HepG2 (cell line): ENCODE measurements around the gene RPF1. TPM values are rescaled to one million over a fixed set of nuclear protein-coding genes. Genes with fewer than 3 reads are reported as not detected.

Experiments
- ATRX ChIP-seq: sonication (generic); formaldehyde crosslinking; IDR thresholded peaks from 2 replicates; pipeline ENCODE4 v1.4.0; 2020; ENCODE audit warnings: missing genetic modification reagents, borderline replicate concordance
- ETV6 ChIP-seq: sonication (generic); formaldehyde crosslinking; conservative IDR thresholded peaks from 2 replicates; pipeline ENCODE4 v1.4.0; 2020; ENCODE audit warnings: missing genetic modification reagents
- HNRNPLL ChIP-seq: fragments of 200-400 bp; formaldehyde crosslinking; IDR thresholded peaks from 2 replicates; pipeline ENCODE4 v1.6.1; 2017; ENCODE audit warnings: mild to moderate bottlenecking, low read depth, low read length; ENCODE audit not compliant: poor library complexity, severe bottlenecking
- HOXA5 ChIP-seq: sonication (generic); formaldehyde crosslinking; IDR thresholded peaks from 2 replicates; pipeline ENCODE4 v1.4.0; 2020; ENCODE audit warnings: missing genetic modification reagents
- IKZF1 ChIP-seq: fragments of 450-650 bp; IDR thresholded peaks from 2 replicates; pipeline ENCODE4 v1.7.1; 2016
- IKZF4 ChIP-seq: sonication (generic); formaldehyde crosslinking; IDR thresholded peaks from 2 replicates; pipeline ENCODE4 v1.5.1; 2020; ENCODE audit warnings: borderline replicate concordance, mild to moderate bottlenecking, low read depth, missing genetic modification reagents; ENCODE audit errors: not compliant biosample characterization
- KDM3A ChIP-seq: IDR thresholded peaks from 2 replicates; pipeline ENCODE4 v1.6.1; 2018; ENCODE audit warnings: low read depth, missing compliant biosample characterization
- KMT2A ChIP-seq: sonication (generic); formaldehyde crosslinking; IDR thresholded peaks from 2 replicates; pipeline ENCODE4 v1.4.0; 2020; ENCODE audit warnings: missing genetic modification reagents
- MAFK ChIP-seq, 2 experiments: IDR thresholded peaks in 1 of 2; conservative IDR thresholded peaks in 1 of 2; 2 replicates each; pipeline ENCODE4 v1.6.1; 2011; ENCODE audit warnings: improper control_type of control experiment in 2 of 2, low read length in 2 of 2
- MED13 ChIP-seq: sonication (generic); formaldehyde crosslinking; IDR thresholded peaks from 2 replicates; pipeline ENCODE4 v1.5.0; 2020; ENCODE audit warnings: missing genetic modification reagents
- MEF2D ChIP-seq: sonication (generic); formaldehyde crosslinking; IDR thresholded peaks from 2 replicates; pipeline ENCODE4 v1.5.1; 2020; ENCODE audit warnings: mild to moderate bottlenecking, missing genetic modification reagents
- MIER2 ChIP-seq: IDR thresholded peaks from 2 replicates; pipeline ENCODE4 v1.6.1; 2016; ENCODE audit warnings: missing biosample characterization, missing genetic modification reagents
- NR2F2 ChIP-seq: IDR thresholded peaks from 2 replicates; pipeline ENCODE4 v1.6.1; 2012; ENCODE audit warnings: low read depth, inconsistent platforms, borderline replicate concordance
- PHF20 ChIP-seq: sonication (generic); formaldehyde crosslinking; IDR thresholded peaks from 2 replicates; pipeline ENCODE4 v1.5.0; 2020; ENCODE audit warnings: mild to moderate bottlenecking, missing genetic modification reagents
- REL ChIP-seq: sonication (generic); formaldehyde crosslinking; conservative IDR thresholded peaks from 2 replicates; pipeline ENCODE4 v1.8.0; 2022; ENCODE audit warnings: mild to moderate bottlenecking, missing genetic modification reagents, moderate library complexity
- RFX1 ChIP-seq: fragments of 450-650 bp; IDR thresholded peaks from 2 replicates; pipeline ENCODE4 v1.6.1; 2017
- SIN3B ChIP-seq: fragments of 150-350 bp; IDR thresholded peaks from 2 replicates; pipeline ENCODE4 v1.6.1; 2014; ENCODE audit warnings: low read length
- SMAD1 ChIP-seq: sonication (generic); formaldehyde crosslinking; IDR thresholded peaks from 2 replicates; pipeline ENCODE4 v1.4.0; 2020; ENCODE audit warnings: missing genetic modification reagents, low read depth, mild to moderate bottlenecking, borderline replicate concordance
- SP140L ChIP-seq: sonication (generic); formaldehyde crosslinking; IDR thresholded peaks from 2 replicates; pipeline ENCODE4 v1.4.0; 2020; ENCODE audit warnings: missing genetic modification reagents, borderline replicate concordance
- SRY ChIP-seq: sonication (generic); formaldehyde crosslinking; IDR thresholded peaks from 2 replicates; pipeline ENCODE4 v1.8.0; 2022; ENCODE audit warnings: mild to moderate bottlenecking, missing genetic modification reagents
- TBP ChIP-seq: sonication (generic); formaldehyde crosslinking; IDR thresholded peaks from 2 replicates; pipeline ENCODE4 v1.5.0; 2020; ENCODE audit warnings: missing genetic modification reagents
- ZFAT ChIP-seq: sonication (generic); formaldehyde crosslinking; conservative IDR thresholded peaks from 2 replicates; pipeline ENCODE4 v1.8.1; 2023; ENCODE audit warnings: missing genetic modification reagents, inconsistent platforms
- ZNF383 ChIP-seq: sonication (generic); formaldehyde crosslinking; IDR thresholded peaks from 2 replicates; pipeline ENCODE4 v1.4.0; 2020; ENCODE audit warnings: missing genetic modification reagents, mild to moderate bottlenecking, borderline replicate concordance
- ZNF431 ChIP-seq: sonication (generic); formaldehyde crosslinking; IDR thresholded peaks from 2 replicates; pipeline ENCODE4 v1.9.0; 2022; ENCODE audit warnings: missing genetic modification reagents, low read depth, mild to moderate bottlenecking, borderline replicate concordance
- ZNF460 ChIP-seq: sonication (generic); formaldehyde crosslinking; IDR thresholded peaks from 2 replicates; pipeline ENCODE4 v1.5.1; 2020; ENCODE audit warnings: missing genetic modification reagents, mild to moderate bottlenecking, borderline replicate concordance
- ZNF496 ChIP-seq: sonication (generic); formaldehyde crosslinking; IDR thresholded peaks from 2 replicates; pipeline ENCODE4 v1.8.1; 2023; ENCODE audit warnings: mild to moderate bottlenecking, moderate library complexity, missing genetic modification reagents; ENCODE audit not compliant: insufficient replicate concordance
- ZNF557 ChIP-seq: sonication (generic); formaldehyde crosslinking; IDR thresholded peaks from 2 replicates; pipeline ENCODE4 v1.4.0; 2020; ENCODE audit warnings: missing genetic modification reagents
- ZSCAN12 ChIP-seq: sonication (generic); formaldehyde crosslinking; IDR thresholded peaks from 2 replicates; pipeline ENCODE4 v1.9.0; 2021; ENCODE audit warnings: mild to moderate bottlenecking, missing genetic modification reagents
- ZZZ3 ChIP-seq: sonication (generic); formaldehyde crosslinking; IDR thresholded peaks from 2 replicates; pipeline ENCODE4 v1.4.0; 2020; ENCODE audit warnings: missing genetic modification reagents, mild to moderate bottlenecking, borderline replicate concordance
- polyA plus RNA-seq, 8 experiments: library from polyadenylated mRNA; depleted of rRNA in 3 of 8; stranded (reverse) in 7 of 8; unstranded in 1 of 8; fragments of >200 nt; fragmentation: Illumina TruSeq in 4 of 8; extraction: Trizol in 4 of 8; gene quantifications; 2 replicates each; pipeline versions ENCODE4 v1.2.1 to v1.2.3, GENCODE V29; 2011 to 2016; ENCODE audit warnings: low read depth in 4 of 8, missing spikeins in 1 of 8, mixed read lengths in 1 of 8; ENCODE audit not compliant: insufficient read depth in 1 of 8
- total RNA-seq, 5 experiments: library from RNA; depleted of rRNA; stranded (reverse); fragments of >200 nt; fragmentation: Illumina TruSeq; extraction: Trizol; gene quantifications; 2 replicates each; pipeline ENCODE4 v1.2.3, GENCODE V29; 2016; ENCODE audit warnings: low read depth in 1 of 5
- TF ChIP-seq, protein P1 (sequence below): sonication (generic); formaldehyde crosslinking; IDR thresholded peaks from 2 replicates; pipeline ENCODE4 v1.5.0; 2020; ENCODE audit warnings: missing genetic modification reagents, mild to moderate bottlenecking, borderline replicate concordance
- TF ChIP-seq, protein P2 (sequence below): sonication (generic); formaldehyde crosslinking; IDR thresholded peaks from 2 replicates; pipeline ENCODE4 v1.5.0; 2020; ENCODE audit warnings: missing genetic modification reagents, mild to moderate bottlenecking, borderline replicate concordance

Gene RPF1
- total and polyA plus RNA-seq, 2 of the 13 experiments (the other 11 are each of a cell fraction or from before 2014, with no cell fraction given): 23.0 to 39.0 TPM

DNA sequence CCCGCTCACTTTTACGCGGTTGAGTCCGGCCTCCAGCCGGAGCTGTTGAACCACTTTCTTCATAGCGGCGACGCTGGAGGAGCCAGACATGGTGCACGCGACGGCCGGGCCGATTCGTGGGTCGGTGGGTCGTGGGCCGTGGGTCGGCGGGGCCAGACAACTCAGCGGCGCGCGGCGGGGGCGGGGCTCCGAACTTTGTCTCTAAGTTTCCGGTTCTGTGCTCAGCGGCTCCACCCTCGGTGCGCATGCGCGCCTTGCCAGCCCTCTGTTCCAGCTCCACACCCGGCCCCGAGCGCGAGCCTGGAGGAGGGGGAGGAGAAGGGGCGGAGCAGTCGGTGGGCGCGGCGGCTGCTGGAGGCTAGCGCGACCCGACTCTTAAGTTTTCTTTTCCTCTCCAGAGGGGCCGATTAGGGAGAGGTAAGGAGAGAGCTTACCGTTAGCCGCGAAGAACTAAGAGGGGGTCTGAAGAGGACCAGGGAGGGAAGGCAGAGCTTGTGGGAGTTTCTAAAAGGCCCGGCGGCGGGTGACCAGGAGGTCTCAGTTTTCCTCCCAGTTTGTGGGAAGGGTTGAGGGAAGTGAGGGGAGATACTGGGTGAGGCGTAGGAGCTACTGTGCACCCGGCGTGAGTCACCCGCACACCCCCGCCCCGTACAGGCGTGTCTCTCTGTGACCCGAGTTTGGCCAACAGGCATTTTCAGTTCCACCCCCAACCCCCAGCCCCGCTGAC lies 27.1 kb downstream of the RPF1 start, which contains the start of the genes GNG5 and SPATA1 (continued):
- TF ChIP-seq TBP (CRISPR knock-in tag) (no peak), SP140L (CRISPR knock-in tag) (no peak), ZNF383 (CRISPR knock-in tag) (no peak), ZNF460 (CRISPR knock-in tag) (no peak), MIER2 (CRISPR knock-in tag) (no peak), SRY (CRISPR knock-in tag) (no peak), REL (CRISPR knock-in tag) (no peak), KMT2A (CRISPR knock-in tag) (peak; percentile 51; the same call in 1 of the 2 replicates), ZSCAN12 (CRISPR knock-in tag) (no peak), IKZF4 (CRISPR knock-in tag) (no peak), NR2F2 (peak; percentile 43; the same call in 1 of the 2 replicates), PHF20 (CRISPR knock-in tag) (no peak), MED13 (CRISPR knock-in tag) (peak; percentile 20; the same call in 1 of the 2 replicates), ZZZ3 (CRISPR knock-in tag) (no peak), HOXA5 (peak; percentile 56; the same call in 1 of the 2 replicates), SIN3B (no peak), HNRNPLL (peak; percentile 73), KDM3A (0 out of 2 replicates have a peak, but pooled peaks have one; percentile 32), MEF2D (CRISPR knock-in tag) (no peak; the same call in 1 of the 2 replicates), SMAD1 (CRISPR knock-in tag) (no peak), ATRX (no peak), ETV6 (no peak), ZNF557 (CRISPR knock-in tag) (no peak), ZNF496 (CRISPR knock-in tag) (no peak), ZFAT (CRISPR knock-in tag) (no peak), ZNF431 (CRISPR knock-in tag) (peak; percentile 69; the same call in 1 of the 2 replicates), MAFK (conservative IDR thresholded peaks at IDR 0.05 in 1 of 2, IDR thresholded peaks at IDR 0.05 in 1 of 2; ENCODE audit: low read length in 2 of 2) (no peak), RFX1 (no peak), IKZF1 (no peak)
- TF ChIP-seq, protein P1, sequence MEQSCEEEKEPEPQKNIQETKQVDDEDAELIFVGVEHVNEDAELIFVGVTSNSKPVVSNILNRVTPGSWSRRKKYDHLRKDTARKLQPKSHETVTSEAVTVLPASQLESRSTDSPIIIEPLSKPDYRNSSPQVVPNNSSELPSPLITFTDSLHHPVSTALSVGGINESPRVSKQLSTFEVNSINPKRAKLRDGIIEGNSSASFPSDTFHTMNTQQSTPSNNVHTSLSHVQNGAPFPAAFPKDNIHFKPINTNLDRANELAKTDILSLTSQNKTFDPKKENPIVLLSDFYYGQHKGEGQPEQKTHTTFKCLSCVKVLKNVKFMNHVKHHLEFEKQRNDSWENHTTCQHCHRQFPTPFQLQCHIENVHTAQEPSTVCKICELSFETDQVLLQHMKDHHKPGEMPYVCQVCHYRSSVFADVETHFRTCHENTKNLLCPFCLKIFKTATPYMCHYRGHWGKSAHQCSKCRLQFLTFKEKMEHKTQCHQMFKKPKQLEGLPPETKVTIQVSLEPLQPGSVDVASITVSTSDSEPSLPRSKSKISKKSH (CRISPR knock-in tag): no peak; the same call in 1 of the 2 replicates
- TF ChIP-seq, protein P2, sequence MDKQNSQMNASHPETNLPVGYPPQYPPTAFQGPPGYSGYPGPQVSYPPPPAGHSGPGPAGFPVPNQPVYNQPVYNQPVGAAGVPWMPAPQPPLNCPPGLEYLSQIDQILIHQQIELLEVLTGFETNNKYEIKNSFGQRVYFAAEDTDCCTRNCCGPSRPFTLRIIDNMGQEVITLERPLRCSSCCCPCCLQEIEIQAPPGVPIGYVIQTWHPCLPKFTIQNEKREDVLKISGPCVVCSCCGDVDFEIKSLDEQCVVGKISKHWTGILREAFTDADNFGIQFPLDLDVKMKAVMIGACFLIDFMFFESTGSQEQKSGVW (CRISPR knock-in tag): no peak
